ENCODE results near the gene VDAC2.

The VDAC2 gene

GRCh38 chr10:75235375-75236177 lies 25.0 kb downstream of the VDAC2 start, which contains the start of gene COMTD1:
COMTD1 (minus strand) TSS chr10:75235957; CDS start chr10:75235928, 29 bp downstream.
- TF ChIP-seq TCF12 (IDR thresholded peaks at IDR 0.05; ENCODE audit: low read depth) (peak; percentile 15), NFIC (IDR thresholded peaks at IDR 0.05) (0 out of 2 replicates have a peak, but pooled peaks have one; percentile 15), TEAD4 (IDR thresholded peaks at IDR 0.05) (0 out of 2 replicates have a peak, but pooled peaks have one; percentile 6), TAF1 (IDR thresholded peaks at IDR 0.05; ENCODE audit: low read depth) (peak; percentile 59), FOXM1 (IDR thresholded peaks at IDR 0.05; ENCODE audit: borderline replicate concordance, low read depth) (peak; percentile 54; the same call in 1 of the 2 replicates), CREB1 (IDR thresholded peaks at IDR 0.05; ENCODE audit: low read depth) (no peak), ZBTB7A (IDR thresholded peaks at IDR 0.05; ENCODE audit: low read depth) (peak; percentile 79; the same call in 1 of the 2 replicates), YY1 (IDR thresholded peaks at IDR 0.05; ENCODE audit: low read depth) (peak; percentile 73), RAD21 (IDR thresholded peaks at IDR 0.05; ENCODE audit: low read depth) (peak; percentile 98), CEBPB (IDR thresholded peaks at IDR 0.05) (no peak; the same call in 1 of the 2 replicates), REST (IDR thresholded peaks at IDR 0.05; ENCODE audit: low read depth) (no peak), MAX (IDR thresholded peaks at IDR 0.05) (peak; percentile 98), EP300 (IDR thresholded peaks at IDR 0.05; ENCODE audit: borderline replicate concordance) (peak; percentile 55; the same call in 1 of the 2 replicates), EGR1 (IDR thresholded peaks at IDR 0.05) (no peak; the same call in 1 of the 2 replicates)
- TF ChIP-seq, protein P1, sequence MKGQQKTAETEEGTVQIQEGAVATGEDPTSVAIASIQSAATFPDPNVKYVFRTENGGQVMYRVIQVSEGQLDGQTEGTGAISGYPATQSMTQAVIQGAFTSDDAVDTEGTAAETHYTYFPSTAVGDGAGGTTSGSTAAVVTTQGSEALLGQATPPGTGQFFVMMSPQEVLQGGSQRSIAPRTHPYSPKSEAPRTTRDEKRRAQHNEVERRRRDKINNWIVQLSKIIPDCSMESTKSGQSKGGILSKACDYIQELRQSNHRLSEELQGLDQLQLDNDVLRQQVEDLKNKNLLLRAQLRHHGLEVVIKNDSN (IDR thresholded peaks at IDR 0.05), result peak; percentile 96

DNA sequence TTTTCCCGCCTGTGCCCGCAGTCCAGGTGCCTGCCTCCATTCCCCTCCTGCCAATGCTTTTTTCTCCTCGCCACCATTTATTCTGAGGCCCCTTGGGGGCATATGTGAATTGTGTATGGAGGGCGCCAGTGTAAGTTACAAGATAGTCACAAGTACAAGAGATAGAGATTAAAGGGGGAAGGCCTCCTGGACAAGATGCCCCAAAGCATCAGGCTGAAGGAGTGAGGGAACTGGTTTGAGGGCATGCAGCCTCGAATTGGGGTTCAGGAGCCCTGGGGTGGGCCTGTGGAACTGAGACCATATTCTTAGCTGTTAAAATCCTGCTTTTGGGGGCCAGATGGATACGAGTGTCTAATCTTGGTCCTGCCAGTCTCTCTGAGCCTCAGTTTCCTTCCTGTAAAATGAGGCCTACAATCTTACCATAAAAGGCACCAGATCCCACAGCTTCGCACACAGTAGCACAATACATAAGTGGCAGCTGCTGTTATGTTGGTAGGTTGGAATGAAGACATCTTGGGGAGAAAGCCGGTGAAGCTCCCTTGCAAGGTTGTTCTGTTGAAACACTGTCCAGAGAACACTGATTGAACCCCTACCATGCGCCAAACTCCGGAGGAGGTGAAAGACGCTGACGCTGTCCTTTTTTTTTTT lies 25.7 kb downstream of the VDAC2 start:
- TF ChIP-seq REST (IDR thresholded peaks at IDR 0.05; ENCODE audit: low read depth) (no peak), CREB1 (IDR thresholded peaks at IDR 0.05; ENCODE audit: low read depth) (no peak), TEAD4 (IDR thresholded peaks at IDR 0.05) (0 out of 2 replicates have a peak, but pooled peaks have one; percentile 0), NFIC (IDR thresholded peaks at IDR 0.05) (no peak), TAF1 (IDR thresholded peaks at IDR 0.05; ENCODE audit: low read depth) (no peak; the same call in 1 of the 2 replicates), FOXM1 (IDR thresholded peaks at IDR 0.05; ENCODE audit: borderline replicate concordance, low read depth) (no peak), EP300 (IDR thresholded peaks at IDR 0.05; ENCODE audit: borderline replicate concordance) (no peak), ZBTB7A (IDR thresholded peaks at IDR 0.05; ENCODE audit: low read depth) (no peak)

GRCh38 chr10:75238182-75239095 lies 27.8 kb downstream of the VDAC2 start:
- no peak for TF ChIP-seq NFIC (IDR thresholded peaks at IDR 0.05)
- no peak for TF ChIP-seq TCF12 (IDR thresholded peaks at IDR 0.05; ENCODE audit: low read depth)
- no peak for TF ChIP-seq TAF1 (IDR thresholded peaks at IDR 0.05; ENCODE audit: low read depth)
- no peak for TF ChIP-seq REST (IDR thresholded peaks at IDR 0.05; ENCODE audit: low read depth)
- no peak for TF ChIP-seq EP300 (IDR thresholded peaks at IDR 0.05; ENCODE audit: borderline replicate concordance)
- no peak for TF ChIP-seq EGR1 (IDR thresholded peaks at IDR 0.05)
- no peak for TF ChIP-seq ZBTB7A (IDR thresholded peaks at IDR 0.05; ENCODE audit: low read depth)
- no peak for TF ChIP-seq CREB1 (IDR thresholded peaks at IDR 0.05; ENCODE audit: low read depth)
- no peak for TF ChIP-seq MAX (IDR thresholded peaks at IDR 0.05)
- no peak for TF ChIP-seq FOXM1 (IDR thresholded peaks at IDR 0.05; ENCODE audit: borderline replicate concordance, low read depth)
- TF ChIP-seq, protein P1 (IDR thresholded peaks at IDR 0.05), result no peak
- TF ChIP-seq RAD21 (IDR thresholded peaks at IDR 0.05; ENCODE audit: low read depth), result no peak
- no peak for TF ChIP-seq YY1 (IDR thresholded peaks at IDR 0.05; ENCODE audit: low read depth)
- no peak for TF ChIP-seq TEAD4 (IDR thresholded peaks at IDR 0.05)
- no peak for TF ChIP-seq CEBPB (IDR thresholded peaks at IDR 0.05)
